Smooth muscle cell (in vitro differentiated cells): ENCODE data around the gene RPP25. TPM values are rescaled to one million over a fixed set of nuclear protein-coding genes. Genes with fewer than 3 reads are reported as not detected.
"Not testable (repeated sequence)": the region's sequence is repeated elsewhere in the genome, so short reads cannot be mapped to it uniquely, and the experiment has no call there.

Experiments used
- DNase-seq: peaks from one replicate; lab custom pipeline; 2025; ENCODE audit not compliant: unreplicated experiment; lab: John Stamatoyannopoulos, UW
- H2AFZ ChIP-seq: fragments of 200-600 bp; sonication (generic); 2 replicates; pipeline ENCODE4 v1.6.0; 2016; ENCODE audit warnings: antibody characterized with exemption, low read depth, mild to moderate bottlenecking
- H3F3A ChIP-seq: fragments of 200-600 bp; sonication (generic); 2 replicates; pipeline ENCODE4 v1.6.0; 2017; ENCODE audit warnings: antibody characterized with exemption, low read depth
- H3K27ac ChIP-seq: fragments of 200-600 bp; sonication (generic); 2 replicates; pipeline ENCODE4 v1.5.1; 2016; ENCODE audit warnings: low read depth, mild to moderate bottlenecking
- H3K27me3 ChIP-seq: fragments of 200-600 bp; sonication (generic); 2 replicates; pipeline ENCODE4 v1.6.1; 2016; ENCODE audit warnings: low read depth, mild to moderate bottlenecking
- H3K36me3 ChIP-seq: fragments of 200-600 bp; sonication (generic); 2 replicates; pipeline ENCODE4 v1.5.1; 2016; ENCODE audit warnings: low read depth
- H3K4me1 ChIP-seq: fragments of 200-600 bp; sonication (generic); 2 replicates; pipeline ENCODE4 v1.5.1; 2016; ENCODE audit warnings: low read depth
- H3K4me2 ChIP-seq: fragments of 200-600 bp; sonication (generic); 2 replicates; pipeline ENCODE4 v1.6.0; 2016; ENCODE audit warnings: mild to moderate bottlenecking
- H3K4me3 ChIP-seq: fragments of 200-600 bp; sonication (generic); 2 replicates; pipeline ENCODE4 v1.5.1; 2016; ENCODE audit warnings: mild to moderate bottlenecking
- H3K79me2 ChIP-seq: fragments of 200-600 bp; sonication (generic); 2 replicates; pipeline ENCODE4 v1.6.0; 2016; ENCODE audit warnings: low read depth, mild to moderate bottlenecking
- H3K9ac ChIP-seq: fragments of 200-600 bp; sonication (generic); 2 replicates; pipeline ENCODE4 v1.6.0; 2016; ENCODE audit warnings: low read depth
- H3K9me3 ChIP-seq: fragments of 200-600 bp; sonication (generic); replicated peaks from 2 replicates; pipeline ENCODE4 v1.5.1; 2016; ENCODE audit warnings: low read depth
- H4K20me1 ChIP-seq: fragments of 200-600 bp; sonication (generic); 2 replicates; pipeline ENCODE4 v1.6.0; 2016; ENCODE audit warnings: low read depth
- WGBS: methylation state at CpG from one replicate; pipeline ENCODE4 v1.1.7; 2016; ENCODE audit warnings: low lambda C conversion rate; 5-methylcytosine and 5-hydroxymethylcytosine counted together
- polyA plus RNA-seq: library from polyadenylated mRNA; unstranded; fragments of >200 nt; fragmentation: Nextera tagmentation; extraction: Ambion mirVana; gene quantifications from 2 replicates; pipeline ENCODE4 v1.2.1, GENCODE V29; 2016
- total RNA-seq: library from RNA; depleted of rRNA; stranded (reverse); fragments of >200 nt; gene quantifications from 2 replicates; pipeline ENCODE4 v1.2.3, GENCODE V29; 2014
- TF ChIP-seq, protein P1 (sequence below): fragments of 200-600 bp; sonication (generic); IDR thresholded peaks from 2 replicates; pipeline ENCODE4 v1.5.1; 2017; ENCODE audit warnings: borderline replicate concordance, mild to moderate bottlenecking, antibody characterized with exemption; ENCODE audit not compliant: insufficient read depth, poor library complexity, severe bottlenecking

RPP25 gene
- total and polyA plus RNA-seq, 2 experiments from 2014 or later, result 8.7 to 26.2 TPM

DNA sequence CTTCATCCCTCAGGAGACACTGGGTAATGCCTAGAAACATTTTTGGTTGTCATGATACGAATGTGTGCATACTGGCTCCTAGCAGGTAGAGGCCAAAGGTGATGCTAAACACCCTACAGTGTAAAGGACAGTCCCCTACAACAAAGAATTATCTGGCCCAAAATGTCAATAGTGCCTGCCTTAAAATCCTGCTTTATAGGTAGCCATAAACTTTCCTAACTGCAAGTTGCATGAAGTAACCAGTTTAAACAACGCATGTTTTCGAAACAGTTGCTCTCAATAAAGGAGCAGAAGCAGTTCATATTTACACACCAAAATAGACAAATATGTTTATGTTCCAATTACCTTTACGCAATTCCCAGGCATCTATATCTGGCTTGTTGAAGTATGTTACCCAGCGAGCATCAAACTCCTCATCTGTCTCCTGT lies 27.8 kb downstream of the RPP25 start:
- Histone ChIP-seq H3K4me3 (no peak overlapping the region), H3K4me1 (no peaks in the 10 kb centered on the region), H3K4me2 (no peak overlapping the region), H3K9me3 (no peaks in the 10 kb centered on the region), H3K79me2 (peaks cover 35% of the 10 kb centered on the region), H3K9ac (no peak overlapping the region), H3K27ac (no peak overlapping the region), H3K27me3 (no peaks in the 10 kb centered on the region), H3K36me3 (peaks cover 10% of the 10 kb centered on the region), H3F3A (no peaks in the 10 kb centered on the region), H2AFZ (no peak overlapping the region), H4K20me1 (peaks cover 42% of the 10 kb centered on the region)
- no peak for DNase-seq
- 98% methylated on average over 5 of the region's 5 CpGs for WGBS
- TF ChIP-seq, protein P1, sequence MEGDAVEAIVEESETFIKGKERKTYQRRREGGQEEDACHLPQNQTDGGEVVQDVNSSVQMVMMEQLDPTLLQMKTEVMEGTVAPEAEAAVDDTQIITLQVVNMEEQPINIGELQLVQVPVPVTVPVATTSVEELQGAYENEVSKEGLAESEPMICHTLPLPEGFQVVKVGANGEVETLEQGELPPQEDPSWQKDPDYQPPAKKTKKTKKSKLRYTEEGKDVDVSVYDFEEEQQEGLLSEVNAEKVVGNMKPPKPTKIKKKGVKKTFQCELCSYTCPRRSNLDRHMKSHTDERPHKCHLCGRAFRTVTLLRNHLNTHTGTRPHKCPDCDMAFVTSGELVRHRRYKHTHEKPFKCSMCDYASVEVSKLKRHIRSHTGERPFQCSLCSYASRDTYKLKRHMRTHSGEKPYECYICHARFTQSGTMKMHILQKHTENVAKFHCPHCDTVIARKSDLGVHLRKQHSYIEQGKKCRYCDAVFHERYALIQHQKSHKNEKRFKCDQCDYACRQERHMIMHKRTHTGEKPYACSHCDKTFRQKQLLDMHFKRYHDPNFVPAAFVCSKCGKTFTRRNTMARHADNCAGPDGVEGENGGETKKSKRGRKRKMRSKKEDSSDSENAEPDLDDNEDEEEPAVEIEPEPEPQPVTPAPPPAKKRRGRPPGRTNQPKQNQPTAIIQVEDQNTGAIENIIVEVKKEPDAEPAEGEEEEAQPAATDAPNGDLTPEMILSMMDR, result no peak

DNA sequence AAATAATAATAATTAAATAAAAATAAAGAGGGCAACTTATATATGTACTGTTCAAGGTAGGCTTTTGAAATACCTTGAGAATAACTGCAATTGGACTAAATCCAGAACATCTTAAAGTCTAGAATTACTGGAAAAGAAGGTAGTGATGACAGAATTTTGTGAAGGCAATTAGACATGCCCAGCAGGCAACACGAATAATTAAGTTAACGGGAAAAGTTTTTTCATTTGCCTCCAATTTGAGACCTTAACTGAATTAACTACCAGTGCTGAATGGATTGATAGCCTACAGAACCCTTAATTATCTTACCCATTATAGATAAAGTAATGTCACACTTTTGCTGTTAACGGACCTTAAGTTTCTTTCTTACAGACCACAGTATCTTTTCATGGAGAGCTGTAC lies 32.0 kb downstream of the RPP25 start:
- TF ChIP-seq, protein P1, result no peak
- no peak overlapping the region for H3K4me3 ChIP-seq
- DNase-seq, result no peak
- H3F3A ChIP-seq, result no peaks in the 10 kb centered on the region
- H3K27me3 ChIP-seq, result no peaks in the 10 kb centered on the region
- H4K20me1 ChIP-seq, result peaks cover 21% of the 10 kb centered on the region
- no peak overlapping the region for H3K27ac ChIP-seq
- peaks cover 9% of the 10 kb centered on the region for H3K79me2 ChIP-seq
- 96% methylated on average over 3 of the region's 3 CpGs for WGBS
- H3K9me3 ChIP-seq, result no peaks in the 10 kb centered on the region
- peaks cover 24% of the 10 kb centered on the region for H3K36me3 ChIP-seq
- no peak overlapping the region for H2AFZ ChIP-seq
- no peak overlapping the region for H3K4me2 ChIP-seq
- no peak overlapping the region for H3K9ac ChIP-seq
- H3K4me1 ChIP-seq, result no peaks in the 10 kb centered on the region

DNA sequence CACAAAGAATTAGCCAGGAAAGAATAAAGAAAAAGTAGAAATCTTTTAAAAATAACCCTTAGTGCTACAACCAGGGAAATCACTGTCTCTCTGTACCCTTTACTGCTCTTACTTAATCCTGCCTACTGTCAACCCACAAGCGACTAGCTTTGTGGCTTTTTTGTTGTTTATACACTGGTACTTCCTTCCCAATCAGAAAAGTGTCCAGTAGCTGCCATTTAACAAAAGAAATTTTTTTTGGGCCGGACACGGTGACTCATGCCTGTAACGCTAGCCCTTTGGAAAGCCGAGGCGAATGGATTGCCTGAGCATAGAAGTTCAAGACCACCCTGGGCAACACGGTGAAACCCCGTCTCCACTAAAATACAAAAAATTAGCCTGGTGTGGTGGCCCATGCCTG lies 36.1 kb downstream of the RPP25 start:
- Histone ChIP-seq H3K36me3 (peaks cover 24% of the 10 kb centered on the region), H3K9me3 (no peaks in the 10 kb centered on the region), H3K27me3 (no peaks in the 10 kb centered on the region), H3F3A (no peaks in the 10 kb centered on the region), H3K4me1 (no peaks in the 10 kb centered on the region), H3K9ac (no peak overlapping the region), H4K20me1 (no peaks in the 10 kb centered on the region), H3K79me2 (no peaks in the 10 kb centered on the region), H2AFZ (no peak overlapping the region), H3K4me3 (no peak overlapping the region), H3K4me2 (no peak overlapping the region), H3K27ac (no peak overlapping the region)
- 88% methylated on average over 8 of the region's 8 CpGs for WGBS
- DNase-seq, result no peak
- TF ChIP-seq, protein P1, result no peak

DNA sequence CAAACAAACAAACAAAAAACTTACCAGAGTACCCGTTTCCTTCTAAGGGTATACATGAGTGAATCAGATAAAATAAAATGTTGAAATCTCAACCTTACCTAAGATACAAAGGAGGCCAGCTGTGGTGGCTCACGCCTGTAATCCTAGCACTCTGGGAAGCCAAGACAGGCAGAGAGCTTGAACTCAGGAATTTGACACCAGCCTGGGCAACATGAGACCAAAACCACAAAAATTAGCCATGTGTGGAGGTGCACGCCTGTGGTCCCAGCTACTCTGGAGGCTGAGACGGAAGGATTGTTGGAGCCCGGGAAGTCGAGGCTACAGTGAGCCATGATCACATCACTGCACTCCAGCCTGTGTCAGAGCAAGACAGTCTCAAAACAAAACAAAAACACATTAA lies 38.9 kb downstream of the RPP25 start:
- no peaks in the 10 kb centered on the region for H3F3A ChIP-seq
- H3K4me1 ChIP-seq, result no peaks in the 10 kb centered on the region
- H3K9me3 ChIP-seq, result no peaks in the 10 kb centered on the region
- peaks cover 17% of the 10 kb centered on the region for H3K36me3 ChIP-seq
- no peak overlapping the region for H3K4me2 ChIP-seq
- H3K9ac ChIP-seq, result no peak overlapping the region
- DNase-seq, result no peak
- H3K4me3 ChIP-seq, result no peak overlapping the region
- H2AFZ ChIP-seq, result no peak overlapping the region
- WGBS, result 87% methylated on average over 6 of the region's 6 CpGs
- TF ChIP-seq, protein P1, result no peak
- no peaks in the 10 kb centered on the region for H4K20me1 ChIP-seq
- no peaks in the 10 kb centered on the region for H3K79me2 ChIP-seq
- H3K27me3 ChIP-seq, result no peaks in the 10 kb centered on the region
- H3K27ac ChIP-seq, result no peak overlapping the region

- not testable (repeated sequence) for H4K20me1 ChIP-seq, H3K9me3 ChIP-seq, H3K27me3 ChIP-seq, H2AFZ ChIP-seq, H3K4me2 ChIP-seq, H3K4me3 ChIP-seq, H3K27ac ChIP-seq, H3K79me2 ChIP-seq, H3F3A ChIP-seq, H3K36me3 ChIP-seq, H3K4me1 ChIP-seq, H3K9ac ChIP-seq, DNase-seq
- WGBS, result 99% methylated on average over 8 of the region's 8 CpGs
Observed at GRCh38 chr15:74913799-74914198, 42.8 kb downstream of the RPP25 start.
